Stimulated activated CD4-positive, alpha-beta T cell treated with anti-CD3 and anti-CD28 coated beads, Interleukin-1b, Interleukin-23, amount 100 ng/mL, for 48 hours (primary cell): ENCODE measurements around the gene KCNIP1.

ENCODE experiments used
- DNase-seq: peaks from one replicate; pipeline ENCODE4 v3.0.0-alpha.2; 2020

Gene KCNIP1

GRCh38 chr5:170483701-170484458 is 19.9 kb upstream of the KCNIP1 start:
- DNase-seq: no peak

- DNase-seq: no peak
Observed at GRCh38 chr5:170484459-170484831, 19.4 kb upstream of the KCNIP1 start.

GRCh38 chr5:170484847-170485615 is 18.8 kb upstream of the KCNIP1 start:
- no peak for DNase-seq

GRCh38 chr5:170485616-170485911 is 18.3 kb upstream of the KCNIP1 start:
- DNase-seq: no peak

- DNase-seq: no peak
Observed at GRCh38 chr5:170486371-170486770, 17.4 kb upstream of the KCNIP1 start.

- DNase-seq: no peak
Observed at GRCh38 chr5:170488570-170488969, 15.2 kb upstream of the KCNIP1 start.

- no peak for DNase-seq
Observed at GRCh38 chr5:170489199-170489598, 14.6 kb upstream of the KCNIP1 start.

GRCh38 chr5:170490381-170490780 is 13.4 kb upstream of the KCNIP1 start:
- no peak for DNase-seq

GRCh38 chr5:170491479-170491878 is 12.3 kb upstream of the KCNIP1 start:
- DNase-seq: no peak

- no peak for DNase-seq
Observed at GRCh38 chr5:170493028-170493820, 10.6 kb upstream of the KCNIP1 start.

- DNase-seq: no peak
Observed at GRCh38 chr5:170494041-170494440, 9.8 kb upstream of the KCNIP1 start.

- no peak for DNase-seq
Observed at GRCh38 chr5:170495825-170496661, 7.8 kb upstream of the KCNIP1 start.

- DNase-seq: no peak
Observed at GRCh38 chr5:170496662-170497028, 7.2 kb upstream of the KCNIP1 start.

GRCh38 chr5:170497311-170498038 is 6.3 kb upstream of the KCNIP1 start:
- no peak for DNase-seq

- DNase-seq: no peak
Observed at GRCh38 chr5:170498811-170499351, 4.9 kb upstream of the KCNIP1 start.

- no peak for DNase-seq
Observed at GRCh38 chr5:170499621-170500020, 4.2 kb upstream of the KCNIP1 start.

GRCh38 chr5:170501361-170501760 is 2.5 kb upstream of the KCNIP1 start:
- no peak for DNase-seq

GRCh38 chr5:170501931-170502330 is 1.9 kb upstream of the KCNIP1 start:
- DNase-seq: no peak

- no peak for DNase-seq
Observed at GRCh38 chr5:170504616-170505266, 921 bp downstream of the KCNIP1 start.

- no peak for DNase-seq
Observed at GRCh38 chr5:170508036-170508435, 4.2 kb downstream of the KCNIP1 start.

GRCh38 chr5:170508660-170509347 is 5.0 kb downstream of the KCNIP1 start:
- no peak for DNase-seq
